ENCODE measurements around the gene PDZRN3. TPM values are rescaled to one million over a fixed set of nuclear protein-coding genes. Genes with fewer than 3 reads are reported as not detected.

PDZRN3 gene
- total and polyA plus RNA-seq, 12 donors, result 17.7 to 143 (median 74.6) TPM

- WGBS, 2 donors, result 28 to 38% methylated on average over 2 of the region's 2 CpGs
- H3K36me3 ChIP-seq, result no peaks in the 10 kb centered on the region
- peaks cover 0 to 3% (median 0%) of the 10 kb centered on the region in 7 donors for H3K27me3 ChIP-seq
- DNase-seq, result no peak
- intact Hi-C loops (cut with DNase I), result no loop called here
- no peak for ATAC-seq
- no peak for TF ChIP-seq CTCF (IDR thresholded peaks at IDR 0.05)
- H3K9me3 ChIP-seq, result no peaks in the 10 kb centered on the region
- H3K4me1 ChIP-seq, result peaks cover 3 to 92% (median 41%) of the 10 kb centered on the region in 9 donors
- H3K27ac ChIP-seq, result peak overlapping the region; percentile 13 to 91 (median 58)
- no peak overlapping the region for H3K4me3 ChIP-seq
These were observed 6.3 kb downstream of the PDZRN3 start for GRCh38 chr3:73618461-73618860.

- no peaks in the 10 kb centered on the region for H3K27me3 ChIP-seq
- ATAC-seq, result no peak
- intact Hi-C loops (cut with DNase I), result no loop called here
- peaks cover 0 to 92% (median 45%) of the 10 kb centered on the region in 9 donors for H3K4me1 ChIP-seq
- no peak for TF ChIP-seq CTCF (IDR thresholded peaks at IDR 0.05)
- DNase-seq, result no peak
- no peaks in the 10 kb centered on the region for H3K9me3 ChIP-seq
- peak overlapping the region in 6 of 10 donors; percentile 9 to 83 (median 39) for H3K27ac ChIP-seq
- whole genome bisulfite sequencing, 2 donors, result 53 to 74% methylated on average over 3 of the region's 3 CpGs
- no peak overlapping the region for H3K4me3 ChIP-seq
- H3K36me3 ChIP-seq, result no peaks in the 10 kb centered on the region
These were observed 8.7 kb downstream of the PDZRN3 start for GRCh38 chr3:73616056-73616455.

DNA sequence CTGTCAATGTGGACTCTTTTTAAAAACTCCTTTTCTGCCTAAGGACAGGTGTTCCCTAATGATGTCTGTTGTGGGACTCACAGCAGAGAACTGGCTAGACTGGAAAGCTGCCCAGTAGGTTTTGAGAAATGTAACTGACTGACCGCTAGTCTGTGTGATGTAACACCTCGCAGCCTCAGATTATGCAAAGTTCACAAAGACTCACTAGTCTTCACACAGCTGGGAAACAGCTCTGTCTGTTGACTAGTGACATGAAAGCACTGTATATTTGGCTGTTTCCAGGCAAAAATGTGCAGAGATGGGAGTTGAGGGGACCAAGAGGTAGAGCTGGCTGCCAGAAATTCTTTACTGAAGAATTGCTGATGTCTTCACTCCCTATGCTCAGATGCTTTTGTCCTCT is 10.3 kb downstream of the PDZRN3 start:
- no peaks in the 10 kb centered on the region for H3K9me3 ChIP-seq
- no peaks in the 10 kb centered on the region for H3K27me3 ChIP-seq
- intact Hi-C loops (cut with DNase I), result loop anchor here in 2 of 10 donors (1.0 to 5.0 kb wide), 2 partner anchors 49 to 52 kb away; no protein-coding TSS in a partner anchor
- peaks cover 0 to 92% (median 45%) of the 10 kb centered on the region in 9 donors for H3K4me1 ChIP-seq
- no peak overlapping the region for H3K4me3 ChIP-seq
- ATAC-seq (peak; percentile 57 to 90 (median 78)), DNase-seq (peak in 1 of 2 donors; percentile 54)
- peak in 2 of 9 donors; percentile 15 to 16 for TF ChIP-seq CTCF (IDR thresholded peaks at IDR 0.05)
- H3K27ac ChIP-seq, result peak overlapping the region in 6 of 10 donors; percentile 9 to 83 (median 62)
- WGBS, 2 donors, result 18 to 47% methylated on average over 2 of the region's 2 CpGs
- no peaks in the 10 kb centered on the region for H3K36me3 ChIP-seq

- DNase-seq (no peak), ATAC-seq (no peak)
- intact Hi-C loops (cut with DNase I), result loop anchor here in 1 of 10 donors (5.0 kb wide), 1 partner anchor 49 kb away; no protein-coding TSS in a partner anchor
- TF ChIP-seq CTCF (IDR thresholded peaks at IDR 0.05), result no peak
- Histone ChIP-seq H3K27me3 (no peaks in the 10 kb centered on the region), H3K9me3 (no peaks in the 10 kb centered on the region), H3K36me3 (peaks cover 0 to 5% (median 0%) of the 10 kb centered on the region in 9 donors), H3K4me3 (no peak overlapping the region), H3K27ac (peak overlapping the region in 5 of 10 donors; percentile 4 to 83 (median 39)), H3K4me1 (peaks cover 0 to 85% (median 52%) of the 10 kb centered on the region in 9 donors)
These were observed 13.6 kb downstream of the PDZRN3 start for GRCh38 chr3:73611176-73611575.
